Neuronal stem cell (in vitro differentiated cells): Measurements from ENCODE around the gene RDH5.

Experiments
- DNase-seq: peaks from one replicate; pipeline ENCODE4 v3.0.0-alpha.2; 2013; ENCODE audit warnings: low spot score
- H2AFZ ChIP-seq: one replicate; pipeline ENCODE4 v1.6.1; 2013; ENCODE audit warnings: mild to moderate bottlenecking, low read length, inconsistent platforms
- H2AK5ac ChIP-seq: 2 replicates; pipeline ENCODE4 v1.6.1; 2013; ENCODE audit warnings: low read depth, mild to moderate bottlenecking, inconsistent platforms, low read length, moderate library complexity, mixed read lengths
- H2BK120ac ChIP-seq: 2 replicates; pipeline ENCODE4 v1.6.1; 2013; ENCODE audit warnings: low read depth, mild to moderate bottlenecking, inconsistent platforms, low read length, moderate library complexity, mixed read lengths
- H2BK12ac ChIP-seq: one replicate; pipeline ENCODE4 v1.6.1; 2013; ENCODE audit warnings: low read length, inconsistent platforms
- H2BK15ac ChIP-seq: 2 replicates; pipeline ENCODE4 v1.6.1; 2013; ENCODE audit warnings: mild to moderate bottlenecking, low read length, inconsistent platforms, mixed read lengths
- H2BK5ac ChIP-seq: one replicate; pipeline ENCODE4 v1.6.1; 2013; ENCODE audit warnings: inconsistent platforms, mild to moderate bottlenecking, low read length, moderate library complexity
- H3K14ac ChIP-seq: one replicate; pipeline ENCODE4 v1.6.1; 2013; ENCODE audit warnings: low read length, inconsistent platforms
- H3K18ac ChIP-seq: 2 replicates; pipeline ENCODE4 v1.6.1; 2013; ENCODE audit warnings: low read length, inconsistent platforms
- H3K23ac ChIP-seq: 2 replicates; pipeline ENCODE4 v1.6.1; 2013; ENCODE audit warnings: low read depth, mild to moderate bottlenecking, mixed read lengths, low read length, inconsistent platforms; ENCODE audit not compliant: poor library complexity
- H3K27ac ChIP-seq: replicated peaks from 3 replicates; pipeline ENCODE4 v1.5.1; 2013; ENCODE audit warnings: low read length, inconsistent platforms
- H3K27me3 ChIP-seq, 3 experiments: 2 replicates each; pipeline ENCODE4 v1.6.1; 2013; ENCODE audit warnings: low read length in 3 of 3, mild to moderate bottlenecking in 2 of 3, inconsistent platforms in 1 of 3, low read depth in 1 of 3, mixed read lengths in 1 of 3, moderate library complexity in 1 of 3; ENCODE audit not compliant: control insufficient read depth in 3 of 3, insufficient read depth in 3 of 3
- H3K36me3 ChIP-seq, 2 donors: replicated peaks in 1 of 2; 2 replicates each; pipeline ENCODE4 v1.6.1; 2013; ENCODE audit warnings: low read length in 2 of 2; ENCODE audit not compliant: control insufficient read depth in 2 of 2, insufficient read depth in 2 of 2
- H3K4ac ChIP-seq: 2 replicates; pipeline ENCODE4 v1.6.1; 2013; ENCODE audit warnings: inconsistent platforms, mild to moderate bottlenecking, low read length, moderate library complexity
- H3K4me1 ChIP-seq, 2 donors: 1 replicate in 1 of 2; 2 replicates in 1 of 2; pipeline ENCODE4 v1.6.1; 2013; ENCODE audit warnings: low read length in 2 of 2, low read depth in 1 of 2; ENCODE audit not compliant: control insufficient read depth in 2 of 2, insufficient read depth in 1 of 2
- H3K4me2 ChIP-seq: one replicate; pipeline ENCODE4 v1.6.1; 2013; ENCODE audit warnings: mild to moderate bottlenecking, low read length, inconsistent platforms; ENCODE audit not compliant: insufficient read depth, poor library complexity, severe bottlenecking
- H3K4me3 ChIP-seq, 2 donors: 2 replicates each; pipeline ENCODE4 v1.5.1; 2013; ENCODE audit warnings: low read length in 2 of 2, mild to moderate bottlenecking in 2 of 2, inconsistent platforms in 1 of 2, moderate library complexity in 1 of 2
- H3K79me1 ChIP-seq: one replicate; pipeline ENCODE4 v1.6.1; 2013; ENCODE audit warnings: low read depth, mild to moderate bottlenecking, inconsistent platforms, low read length, moderate library complexity
- H3K9ac ChIP-seq: one replicate; pipeline ENCODE4 v1.6.1; 2013; ENCODE audit warnings: mild to moderate bottlenecking, low read depth, low read length, inconsistent platforms; ENCODE audit not compliant: poor library complexity
- H3K9me3 ChIP-seq, 2 donors: replicated peaks in 1 of 2; 2 replicates each; pipeline versions ENCODE3 to v1.6.1; 2013; ENCODE audit warnings: low read length in 2 of 2, mild to moderate bottlenecking in 2 of 2, inconsistent platforms in 1 of 2, low read depth in 1 of 2, mixed read lengths in 1 of 2, moderate library complexity in 1 of 2; ENCODE audit not compliant: control insufficient read depth in 2 of 2, insufficient read depth in 1 of 2
- H4K8ac ChIP-seq: one replicate; pipeline ENCODE4 v1.6.1; 2013; ENCODE audit warnings: low read depth, mild to moderate bottlenecking, inconsistent platforms, low read length, moderate library complexity
- H4K91ac ChIP-seq: one replicate; pipeline ENCODE4 v1.6.1; 2013; ENCODE audit warnings: low read length, low read depth, mild to moderate bottlenecking, inconsistent platforms; ENCODE audit not compliant: poor library complexity
- WGBS, 2 donors: extraction: QIAGEN DNeasy Blood & Tissue Kit; methylation state at CpG; one replicate each; pipeline ENCODE4 v1.1.7; 2013; ENCODE audit warnings: missing lambda C conversion rate in 2 of 2, mixed read lengths in 1 of 2; ENCODE audit not compliant: insufficient read length in 2 of 2, insufficient replicate concordance in 1 of 2; ENCODE audit errors: extremely low coverage in 2 of 2; 5-methylcytosine and 5-hydroxymethylcytosine counted together

RDH5 gene

DNA sequence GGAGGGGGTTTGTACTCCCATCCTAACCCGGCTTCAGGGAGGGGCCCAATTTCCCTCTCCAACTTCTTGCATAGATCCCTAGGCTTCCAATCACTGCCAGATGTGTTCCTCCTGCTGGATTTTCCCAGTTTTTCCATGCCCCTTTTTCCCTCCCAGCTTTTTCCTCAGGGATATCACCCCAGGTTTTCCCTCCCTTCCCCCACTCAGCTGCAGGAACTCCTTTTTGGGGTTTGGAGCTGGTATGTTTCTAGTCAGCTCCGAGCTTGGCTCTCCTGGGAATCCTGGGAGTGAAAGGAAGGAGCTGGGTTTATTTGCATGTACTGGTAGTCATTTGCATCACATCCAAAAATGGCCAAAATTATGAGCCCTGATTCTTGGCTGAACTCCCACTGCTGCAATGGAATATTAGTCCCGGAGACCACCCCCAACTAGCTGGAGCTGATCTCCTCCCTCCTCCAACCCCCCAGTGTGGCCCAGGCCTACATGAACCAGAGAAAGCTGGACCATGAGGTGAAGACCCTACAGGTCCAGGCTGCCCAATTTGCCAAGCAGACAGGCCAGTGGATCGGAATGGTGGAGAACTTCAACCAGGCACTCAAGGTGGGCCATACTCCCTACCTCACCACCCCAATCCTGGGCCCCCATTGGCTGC is 1.4 kb upstream of the RDH5 start:
- Histone ChIP-seq H3K4me1 (peaks cover 26 to 29% of the 10 kb centered on the region in 2 donors), H3K4me3 (no peak overlapping the region), H3K18ac (peak overlapping the region; percentile 81), H3K27ac (peak overlapping the region; percentile 93), H2AFZ (peak overlapping the region; percentile 25), H2BK120ac (peak overlapping the region; percentile 21), H4K8ac (no peak overlapping the region), H2BK15ac (no peak overlapping the region), H2BK5ac (no peak overlapping the region), H2AK5ac (peak overlapping the region; percentile 77), H3K9ac (no peak overlapping the region), H2BK12ac (peak overlapping the region; percentile 76), H3K14ac (no peak overlapping the region), H3K79me1 (peaks cover 6% of the 10 kb centered on the region), H3K9me3 (no peaks in the 10 kb centered on the region), H3K27me3 (no peaks in the 10 kb centered on the region), H3K4ac (peak overlapping the region; percentile 69), H3K23ac (no peak overlapping the region), H3K4me2 (peak overlapping the region; percentile 47), H3K36me3 (peaks cover 6 to 37% of the 10 kb centered on the region in 2 donors), H4K91ac (no peak overlapping the region)
- DNase-seq, result no peak
- WGBS, 2 donors, result no CpG with 5 or more reads among the region's 4 CpGs

GRCh38 chr12:55719371-55719770 is 822 bp upstream of the RDH5 start:
- no peaks in the 10 kb centered on the region for H3K9me3 ChIP-seq
- peaks cover 10% of the 10 kb centered on the region for H3K79me1 ChIP-seq
- H3K9ac ChIP-seq, result no peak overlapping the region
- H3K4me2 ChIP-seq, result no peak overlapping the region
- DNase-seq, result no peak
- peaks cover 26 to 29% of the 10 kb centered on the region in 2 donors for H3K4me1 ChIP-seq
- H4K91ac ChIP-seq, result no peak overlapping the region
- H3K18ac ChIP-seq, result no peak overlapping the region
- H3K4me3 ChIP-seq, result no peak overlapping the region
- no CpG with 5 or more reads among the region's 7 CpGs for WGBS, 2 donors
- peaks cover 12 to 43% of the 10 kb centered on the region in 2 donors for H3K36me3 ChIP-seq
- peak overlapping the region; percentile 77 for H2AK5ac ChIP-seq
- no peaks in the 10 kb centered on the region for H3K27me3 ChIP-seq
- no peak overlapping the region for H2AFZ ChIP-seq
- H2BK15ac ChIP-seq, result peak overlapping the region; percentile 18
- peak overlapping the region; percentile 21 for H2BK120ac ChIP-seq
- H3K4ac ChIP-seq, result no peak overlapping the region
- no peak overlapping the region for H2BK5ac ChIP-seq
- H2BK12ac ChIP-seq, result no peak overlapping the region
- no peak overlapping the region for H3K27ac ChIP-seq
- no peak overlapping the region for H3K23ac ChIP-seq
- no peak overlapping the region for H3K14ac ChIP-seq
- no peak overlapping the region for H4K8ac ChIP-seq

DNA sequence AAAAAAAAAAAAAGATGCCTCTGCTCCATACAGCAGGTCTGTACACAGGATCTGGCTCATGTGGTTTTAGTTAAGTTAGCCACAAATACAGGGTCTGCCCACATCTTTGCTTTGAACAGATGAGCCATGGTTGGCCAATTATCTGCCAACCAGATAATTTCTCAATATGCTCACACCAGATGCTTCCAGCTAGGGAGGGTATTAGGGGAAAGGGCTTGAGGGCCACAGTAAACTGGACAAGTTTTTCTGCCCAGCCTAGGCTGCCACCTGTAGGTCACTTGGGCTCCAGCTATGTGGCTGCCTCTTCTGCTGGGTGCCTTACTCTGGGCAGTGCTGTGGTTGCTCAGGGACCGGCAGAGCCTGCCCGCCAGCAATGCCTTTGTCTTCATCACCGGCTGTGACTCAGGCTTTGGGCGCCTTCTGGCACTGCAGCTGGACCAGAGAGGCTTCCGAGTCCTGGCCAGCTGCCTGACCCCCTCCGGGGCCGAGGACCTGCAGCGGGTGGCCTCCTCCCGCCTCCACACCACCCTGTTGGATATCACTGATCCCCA is 776 bp downstream of the RDH5 start:
- Histone ChIP-seq H3K4me1 (peaks cover 26 to 29% of the 10 kb centered on the region in 2 donors), H2AK5ac (no peak overlapping the region), H3K9ac (no peak overlapping the region), H4K8ac (no peak overlapping the region), H3K4me3 (no peak overlapping the region), H3K4ac (no peak overlapping the region), H3K27me3 (no peaks in the 10 kb centered on the region), H3K9me3 (peaks cover 0 to 1% of the 10 kb centered on the region in 2 donors), H2AFZ (no peak overlapping the region), H3K18ac (no peak overlapping the region), H3K79me1 (peaks cover 10% of the 10 kb centered on the region), H2BK12ac (no peak overlapping the region), H3K27ac (no peak overlapping the region), H4K91ac (no peak overlapping the region), H2BK5ac (no peak overlapping the region), H3K4me2 (no peak overlapping the region), H3K14ac (no peak overlapping the region), H2BK120ac (no peak overlapping the region), H3K23ac (no peak overlapping the region), H2BK15ac (no peak overlapping the region), H3K36me3 (peaks cover 25 to 59% of the 10 kb centered on the region in 2 donors)
- WGBS, 2 donors, result no CpG with 5 or more reads among the region's 9 CpGs
- DNase-seq, result no peak

GRCh38 chr12:55721601-55722213 is 1.5 kb downstream of the RDH5 start:
- H3K9me3 ChIP-seq, result peaks cover 0 to 1% of the 10 kb centered on the region in 2 donors
- no peak overlapping the region for H3K14ac ChIP-seq
- no peak overlapping the region for H3K9ac ChIP-seq
- no peak overlapping the region for H2AK5ac ChIP-seq
- H2BK12ac ChIP-seq, result no peak overlapping the region
- H3K23ac ChIP-seq, result peak overlapping the region; percentile 46
- H2BK15ac ChIP-seq, result no peak overlapping the region
- H4K91ac ChIP-seq, result no peak overlapping the region
- no peaks in the 10 kb centered on the region for H3K27me3 ChIP-seq
- no peak overlapping the region for H3K4me3 ChIP-seq
- H3K79me1 ChIP-seq, result peaks cover 9% of the 10 kb centered on the region
- H2AFZ ChIP-seq, result no peak overlapping the region
- peaks cover 27 to 28% of the 10 kb centered on the region in 2 donors for H3K4me1 ChIP-seq
- H3K27ac ChIP-seq, result no peak overlapping the region
- H4K8ac ChIP-seq, result no peak overlapping the region
- no peak overlapping the region for H2BK120ac ChIP-seq
- H3K4ac ChIP-seq, result no peak overlapping the region
- WGBS, 2 donors, result no CpG with 5 or more reads among the region's 14 CpGs
- H3K4me2 ChIP-seq, result no peak overlapping the region
- no peak overlapping the region for H3K18ac ChIP-seq
- peaks cover 29 to 66% of the 10 kb centered on the region in 2 donors for H3K36me3 ChIP-seq
- no peak overlapping the region for H2BK5ac ChIP-seq
- no peak for DNase-seq
